COLO668 (cell line): ENCODE results near the gene NEURL1.

Source experiments
- DNase-seq: peaks from one replicate; lab custom pipeline; 2025; ENCODE audit not compliant: unreplicated experiment; lab: John Stamatoyannopoulos, UW

NEURL1 gene

GRCh38 chr10:103543617-103544525, 50.4 kb downstream of the NEURL1 start:
- no peak for DNase-seq

GRCh38 chr10:103544657-103545310, 51.3 kb downstream of the NEURL1 start:
- DNase-seq = no peak

- no peak for DNase-seq
Measured at GRCh38 chr10:103545366-103545765, 51.9 kb downstream of the NEURL1 start.

GRCh38 chr10:103545771-103546281, 52.3 kb downstream of the NEURL1 start:
- peak; percentile 69 for DNase-seq

GRCh38 chr10:103546401-103546800, 52.9 kb downstream of the NEURL1 start:
- no peak for DNase-seq

GRCh38 chr10:103547391-103547946, 54.0 kb downstream of the NEURL1 start:
- DNase-seq = no peak

- DNase-seq = no peak
Measured at GRCh38 chr10:103548006-103548405, 54.5 kb downstream of the NEURL1 start.

- DNase-seq = peak; percentile 87
Measured at GRCh38 chr10:103548581-103549348, 55.3 kb downstream of the NEURL1 start.

GRCh38 chr10:103549349-103549685, 55.8 kb downstream of the NEURL1 start:
- DNase-seq = no peak

- DNase-seq = no peak
Measured at GRCh38 chr10:103550229-103550628, 56.7 kb downstream of the NEURL1 start.

GRCh38 chr10:103551619-103552602, 58.4 kb downstream of the NEURL1 start:
- DNase-seq = no peak

- DNase-seq = no peak
Measured at GRCh38 chr10:103552856-103553742, 59.6 kb downstream of the NEURL1 start.

- DNase-seq = no peak
Measured at GRCh38 chr10:103553743-103554487, 60.4 kb downstream of the NEURL1 start.

- peak; percentile 72 for DNase-seq
Measured at GRCh38 chr10:103554488-103555324, 61.2 kb downstream of the NEURL1 start.

- DNase-seq = no peak
Measured at GRCh38 chr10:103555325-103555649, 61.8 kb downstream of the NEURL1 start.

- DNase-seq = no peak
Measured at GRCh38 chr10:103555712-103556111, 62.2 kb downstream of the NEURL1 start.

GRCh38 chr10:103556383-103557007, 63.0 kb downstream of the NEURL1 start:
- no peak for DNase-seq
